Activated CD4-positive, alpha-beta memory T cell treated with anti-CD3 and anti-CD28 coated beads for 36 hours (primary cell): ENCODE measurements around the gene LRRC25. TPM values are rescaled to one million over a fixed set of nuclear protein-coding genes. Genes with fewer than 3 reads are reported as not detected.
"Not testable (repeated sequence)": the region's sequence is repeated elsewhere in the genome, so short reads cannot be mapped to it uniquely, and the experiment has no call there.

ENCODE experiments used
- CTCF ChIA-PET: fragments of 350-600 bp; sonication (Branson Sonifier 250); formaldehyde crosslinking; loops from one replicate; lab custom pipeline; 2021; ENCODE audit warnings: antibody characterized with exemption, inconsistent platforms; lab: Charles Lee
- POLR2A ChIA-PET: fragments of 350-600 bp; sonication (Branson Sonifier 250); formaldehyde crosslinking; loops from one replicate; lab custom pipeline; 2021; ENCODE audit warnings: antibody characterized with exemption; lab: Charles Lee
- DNase-seq: peaks from one replicate; pipeline ENCODE4 v3.0.0-alpha.2; 2020
- H3K27ac Mint-ChIP-seq: one replicate; pipeline ENCODE4 v1.8.0; 2021; ENCODE audit warnings: mixed read lengths
- H3K27me3 Mint-ChIP-seq: one replicate; pipeline ENCODE4 v1.8.0; 2021; ENCODE audit warnings: mixed read lengths
- H3K36me3 Mint-ChIP-seq: one replicate; pipeline ENCODE4 v1.8.0; 2021; ENCODE audit warnings: mixed read lengths
- H3K4me1 Mint-ChIP-seq: one replicate; pipeline ENCODE4 v1.8.0; 2021; ENCODE audit warnings: low read depth, mixed read lengths
- H3K4me3 Mint-ChIP-seq: one replicate; pipeline ENCODE4 v1.8.0; 2021; ENCODE audit warnings: mild to moderate bottlenecking, mixed read lengths
- H3K9me3 Mint-ChIP-seq: one replicate; pipeline ENCODE4 v1.8.0; 2021; ENCODE audit warnings: mixed read lengths
- intact Hi-C: fragments of 100-400 bp; cut with micrococcal nuclease; formaldehyde crosslinking; loops from one replicate; pipeline ENCODE4 v1.15.1; 2023
- total RNA-seq, 2 experiments: library from RNA; stranded (reverse); gene quantifications; one replicate each; pipeline ENCODE4 v1.2.3, GENCODE V29; 2021

Gene LRRC25
- total RNA-seq, 2 experiments from 2014 or later, result not detected

GRCh38 chr19:18415178-18415867 lies 17.9 kb upstream of the LRRC25 start:
- POLR2A ChIA-PET, result interaction anchor here (1.1 to 5.5 kb wide), 3 partner anchors 111 to 135 kb away, joined by 3 to 46 read pairs (median 5); partner anchors contain the start of gene JUND
- DNase-seq, result no peak
- H3K4me1 Mint-ChIP-seq, result peaks cover 46% of the 10 kb centered on the region
- H3K27me3 Mint-ChIP-seq, result peaks cover 24% of the 10 kb centered on the region
- intact Hi-C loops, result loop anchor here (5.0 to 10.0 kb wide), 2 partner anchors 213 to 321 kb away; partner anchors contain the start of genes MAST3 and RAB3A
- no peaks in the 10 kb centered on the region for H3K9me3 Mint-ChIP-seq
- peak overlapping the region; percentile 50 for H3K4me3 Mint-ChIP-seq
- H3K27ac Mint-ChIP-seq, result no peak overlapping the region
- H3K36me3 Mint-ChIP-seq, result no peaks in the 10 kb centered on the region
- CTCF ChIA-PET, result interaction anchor here (0.6 to 6.7 kb wide), 7 partner anchors 26 to 210 kb away, joined by 3 to 85 read pairs (median 5); partner anchors contain the start of gene GDF15

GRCh38 chr19:18414504-18415177 lies 17.2 kb upstream of the LRRC25 start:
- Mint-ChIP-seq H3K27me3 (peaks cover 24% of the 10 kb centered on the region), H3K4me3 (no peak overlapping the region), H3K27ac (peak overlapping the region; percentile 38), H3K9me3 (no peaks in the 10 kb centered on the region), H3K4me1 (peaks cover 44% of the 10 kb centered on the region), H3K36me3 (no peaks in the 10 kb centered on the region)
- no peak for DNase-seq
- ChIA-PET CTCF (interaction anchor here (0.6 to 6.7 kb wide), 9 partner anchors 8 to 210 kb away, joined by 3 to 85 read pairs (median 4); partner anchors contain the start of gene GDF15), POLR2A (interaction anchor here (0.9 to 1.1 kb wide), 2 partner anchors 24 to 133 kb away, joined by 3 to 5 read pairs; partner anchors contain the start of gene JUND)
- intact Hi-C loops, result loop anchor here (5.0 to 10.0 kb wide), 3 partner anchors 37 to 320 kb away; partner anchors contain the start of genes MAST3 and RAB3A

GRCh38 chr19:18412610-18413239 lies 15.3 kb upstream of the LRRC25 start:
- intact Hi-C loops, result loop anchor here (5.0 to 10.0 kb wide), 2 partner anchors 35 to 318 kb away; partner anchors contain the start of gene MAST3
- DNase-seq, result no peak
- no peak overlapping the region for H3K4me3 Mint-ChIP-seq
- no peaks in the 10 kb centered on the region for H3K36me3 Mint-ChIP-seq
- peaks cover 17% of the 10 kb centered on the region for H3K27me3 Mint-ChIP-seq
- POLR2A ChIA-PET, result no interaction called here
- CTCF ChIA-PET, result interaction anchor here (0.6 to 6.7 kb wide), 8 partner anchors 11 to 349 kb away, joined by 3 to 85 read pairs (median 9); partner anchors contain the start of gene GDF15
- peaks cover 31% of the 10 kb centered on the region for H3K4me1 Mint-ChIP-seq
- no peaks in the 10 kb centered on the region for H3K9me3 Mint-ChIP-seq
- H3K27ac Mint-ChIP-seq, result peak overlapping the region; percentile 28

GRCh38 chr19:18408053-18408476 lies 10.6 kb upstream of the LRRC25 start:
- intact Hi-C loops, result loop anchor here (5.0 kb wide), 1 partner anchor 66 kb away; the partner anchor contains the start of gene PGPEP1
- Mint-ChIP-seq H3K36me3 (no peaks in the 10 kb centered on the region), H3K27ac (no peak overlapping the region), H3K9me3 (no peaks in the 10 kb centered on the region), H3K4me3 (no peak overlapping the region), H3K27me3 (peaks cover 8% of the 10 kb centered on the region), H3K4me1 (peaks cover 5% of the 10 kb centered on the region)
- peak; percentile 46 for DNase-seq
- ChIA-PET POLR2A (no interaction called here), CTCF (no interaction called here)

GRCh38 chr19:18406749-18407148 lies 9.3 kb upstream of the LRRC25 start:
- no peak overlapping the region for H3K4me3 Mint-ChIP-seq
- H3K36me3 Mint-ChIP-seq, result no peaks in the 10 kb centered on the region
- peaks cover 4% of the 10 kb centered on the region for H3K27me3 Mint-ChIP-seq
- DNase-seq, result no peak
- ChIA-PET CTCF (interaction anchor here (0.6 kb wide), 1 partner anchor 178 kb away, joined by 3 read pairs; no protein-coding TSS in a partner anchor), POLR2A (no interaction called here)
- H3K27ac Mint-ChIP-seq, result no peak overlapping the region
- intact Hi-C loops, result loop anchor here (5.0 kb wide), 1 partner anchor 64 kb away; the partner anchor contains the start of gene PGPEP1
- no peaks in the 10 kb centered on the region for H3K9me3 Mint-ChIP-seq
- H3K4me1 Mint-ChIP-seq, result peaks cover 5% of the 10 kb centered on the region

GRCh38 chr19:18405754-18406153 lies 8.3 kb upstream of the LRRC25 start:
- H3K9me3 Mint-ChIP-seq, DNase-seq, CTCF ChIA-PET, H3K36me3 Mint-ChIP-seq, H3K4me1 Mint-ChIP-seq, POLR2A ChIA-PET, H3K27me3 Mint-ChIP-seq, H3K4me3 Mint-ChIP-seq, H3K27ac Mint-ChIP-seq: not testable (repeated sequence)
- intact Hi-C loops, result loop anchor here (5.0 kb wide), 1 partner anchor 63 kb away; the partner anchor contains the start of gene PGPEP1

GRCh38 chr19:18402455-18403248 lies 5.2 kb upstream of the LRRC25 start:
- intact Hi-C loops, H3K27ac Mint-ChIP-seq, H3K36me3 Mint-ChIP-seq, H3K4me3 Mint-ChIP-seq, DNase-seq, H3K9me3 Mint-ChIP-seq, H3K4me1 Mint-ChIP-seq, POLR2A ChIA-PET, H3K27me3 Mint-ChIP-seq: not testable (repeated sequence)
- CTCF ChIA-PET, result interaction anchor here (0.8 to 1.6 kb wide), 2 partner anchors 8 to 10 kb away, joined by 4 read pairs; no protein-coding TSS in a partner anchor

- H3K36me3 Mint-ChIP-seq, result no peaks in the 10 kb centered on the region
- H3K4me3 Mint-ChIP-seq, result no peak overlapping the region
- DNase-seq, result no peak
- no peaks in the 10 kb centered on the region for H3K9me3 Mint-ChIP-seq
- intact Hi-C loops, result no loop called here
- CTCF ChIA-PET, result interaction anchor here (0.8 to 1.6 kb wide), 3 partner anchors 9 to 14 kb away, joined by 3 to 4 read pairs (median 4); no protein-coding TSS in a partner anchor
- H3K27ac Mint-ChIP-seq, result no peak overlapping the region
- H3K4me1 Mint-ChIP-seq, result no peaks in the 10 kb centered on the region
- H3K27me3 Mint-ChIP-seq, result peaks cover 15% of the 10 kb centered on the region
- POLR2A ChIA-PET, result no interaction called here
These were observed 4.2 kb upstream of the LRRC25 start for GRCh38 chr19:18401580-18402112.

GRCh38 chr19:18399008-18399407 lies 1.6 kb upstream of the LRRC25 start:
- peaks cover 24% of the 10 kb centered on the region for H3K27me3 Mint-ChIP-seq
- no peaks in the 10 kb centered on the region for H3K36me3 Mint-ChIP-seq
- H3K4me1 Mint-ChIP-seq, result no peaks in the 10 kb centered on the region
- intact Hi-C loops, result no loop called here
- POLR2A ChIA-PET, result no interaction called here
- H3K9me3 Mint-ChIP-seq, result no peaks in the 10 kb centered on the region
- CTCF ChIA-PET, result interaction anchor here (3.0 kb wide), 1 partner anchor 10 kb away, joined by 21 read pairs; no protein-coding TSS in a partner anchor
- no peak for DNase-seq
- no peak overlapping the region for H3K27ac Mint-ChIP-seq
- no peak overlapping the region for H3K4me3 Mint-ChIP-seq

GRCh38 chr19:18396471-18397241 lies 766 bp downstream of the LRRC25 start:
- H3K27ac Mint-ChIP-seq, result no peak overlapping the region
- H3K4me3 Mint-ChIP-seq, result no peak overlapping the region
- no peaks in the 10 kb centered on the region for H3K9me3 Mint-ChIP-seq
- ChIA-PET POLR2A (no interaction called here), CTCF (interaction anchor here (1.2 to 3.0 kb wide), 2 partner anchors 8 to 15 kb away, joined by 4 to 21 read pairs; no protein-coding TSS in a partner anchor)
- intact Hi-C loops, result no loop called here
- no peaks in the 10 kb centered on the region for H3K4me1 Mint-ChIP-seq
- peaks cover 26% of the 10 kb centered on the region for H3K27me3 Mint-ChIP-seq
- no peaks in the 10 kb centered on the region for H3K36me3 Mint-ChIP-seq
- no peak for DNase-seq
